Subcutaneous abdominal adipose tissue (tissue), 5 donors: ENCODE measurements around the gene TENT5C.

Source experiments
- H3K27ac ChIP-seq: one replicate; pipeline ENCODE4 v1.7.0; 2013; ENCODE audit warnings: low read depth, mild to moderate bottlenecking, inconsistent platforms, low read length, moderate library complexity
- H3K27me3 ChIP-seq, 5 donors: one replicate each; pipeline ENCODE4 v1.7.0; 2013; ENCODE audit warnings: low read length in 5 of 5, inconsistent platforms in 1 of 5; ENCODE audit not compliant: control insufficient read depth in 5 of 5, insufficient read depth in 4 of 5
- H3K36me3 ChIP-seq, 5 donors: one replicate each; pipeline ENCODE4 v1.7.0; 2013; ENCODE audit warnings: low read length in 5 of 5; ENCODE audit not compliant: control insufficient read depth in 5 of 5, insufficient read depth in 5 of 5
- H3K4me1 ChIP-seq, 5 donors: one replicate each; pipeline ENCODE4 v1.7.0; 2013; ENCODE audit warnings: low read length in 5 of 5, mild to moderate bottlenecking in 3 of 5, moderate library complexity in 1 of 5; ENCODE audit not compliant: control insufficient read depth in 5 of 5, insufficient read depth in 5 of 5
- H3K4me3 ChIP-seq, 5 donors: one replicate each; pipeline ENCODE4 v1.7.0; 2013; ENCODE audit warnings: low read length in 5 of 5, low read depth in 1 of 5
- H3K9ac ChIP-seq, 5 donors: one replicate each; pipeline ENCODE4 v1.7.0; 2013; ENCODE audit warnings: low read length in 5 of 5, mild to moderate bottlenecking in 4 of 5, moderate library complexity in 3 of 5
- H3K9me3 ChIP-seq, 5 donors: one replicate each; pipeline ENCODE4 v1.7.0; 2013; ENCODE audit warnings: low read length in 5 of 5; ENCODE audit not compliant: control insufficient read depth in 5 of 5
- donor health status: healthy.
- donor health status: healthy.
- donor health status: healthy.
- donor health status: healthy.
- donor health status: healthy.

The TENT5C gene

GRCh38 chr1:117632269-117633067, 26.6 kb downstream of the TENT5C start:
- no peaks in the 10 kb centered on the region for H3K9me3 ChIP-seq
- H3K9ac ChIP-seq, result no peak overlapping the region
- no peak overlapping the region for H3K4me3 ChIP-seq
- H3K27ac ChIP-seq, result no peak overlapping the region
- H3K4me1 ChIP-seq, result peaks cover 0 to 7% (median 5%) of the 10 kb centered on the region in 5 donors
- no peaks in the 10 kb centered on the region for H3K36me3 ChIP-seq
- H3K27me3 ChIP-seq, result no peaks in the 10 kb centered on the region

GRCh38 chr1:117633068-117633345, 27.2 kb downstream of the TENT5C start:
- no peak overlapping the region for H3K27ac ChIP-seq
- H3K27me3 ChIP-seq, result no peaks in the 10 kb centered on the region
- no peak overlapping the region for H3K9ac ChIP-seq
- peaks cover 0 to 7% (median 5%) of the 10 kb centered on the region in 5 donors for H3K4me1 ChIP-seq
- H3K4me3 ChIP-seq, result no peak overlapping the region
- no peaks in the 10 kb centered on the region for H3K9me3 ChIP-seq
- H3K36me3 ChIP-seq, result no peaks in the 10 kb centered on the region

GRCh38 chr1:117633423-117633822, 27.6 kb downstream of the TENT5C start:
- Histone ChIP-seq H3K27ac (no peak overlapping the region), H3K4me3 (no peak overlapping the region), H3K4me1 (peaks cover 0 to 7% (median 5%) of the 10 kb centered on the region in 5 donors), H3K9ac (no peak overlapping the region), H3K27me3 (no peaks in the 10 kb centered on the region), H3K36me3 (no peaks in the 10 kb centered on the region), H3K9me3 (no peaks in the 10 kb centered on the region)

- no peak overlapping the region for H3K27ac ChIP-seq
- no peaks in the 10 kb centered on the region for H3K36me3 ChIP-seq
- H3K27me3 ChIP-seq, result no peaks in the 10 kb centered on the region
- no peaks in the 10 kb centered on the region for H3K9me3 ChIP-seq
- H3K4me3 ChIP-seq, result no peak overlapping the region
- H3K4me1 ChIP-seq, result peaks cover 0 to 7% (median 5%) of the 10 kb centered on the region in 5 donors
- H3K9ac ChIP-seq, result no peak overlapping the region
Measured at GRCh38 chr1:117633936-117634335, 28.1 kb downstream of the TENT5C start.

- Histone ChIP-seq H3K4me1 (peaks cover 0 to 7% (median 5%) of the 10 kb centered on the region in 5 donors), H3K27ac (no peak overlapping the region)
Measured at GRCh38 chr1:117634631-117635030, 28.8 kb downstream of the TENT5C start.

GRCh38 chr1:117635805-117636204, 30.0 kb downstream of the TENT5C start:
- no peak overlapping the region for H3K27ac ChIP-seq
- H3K4me1 ChIP-seq, result peaks cover 0 to 7% (median 5%) of the 10 kb centered on the region in 5 donors
- no peaks in the 10 kb centered on the region for H3K9me3 ChIP-seq
- H3K36me3 ChIP-seq, result no peaks in the 10 kb centered on the region
- no peak overlapping the region for H3K9ac ChIP-seq
- H3K4me3 ChIP-seq, result no peak overlapping the region
- H3K27me3 ChIP-seq, result no peaks in the 10 kb centered on the region

More at GRCh38 chr1:117634631-117635030, 28.8 kb downstream of the TENT5C start:
- Histone ChIP-seq H3K27me3 (no peaks in the 10 kb centered on the region), H3K9ac (no peak overlapping the region), H3K9me3 (no peaks in the 10 kb centered on the region), H3K36me3 (no peaks in the 10 kb centered on the region), H3K4me3 (no peak overlapping the region)

GRCh38 chr1:117636637-117637425, 31.0 kb downstream of the TENT5C start:
- peaks cover 0 to 7% (median 5%) of the 10 kb centered on the region in 5 donors for H3K4me1 ChIP-seq
- no peaks in the 10 kb centered on the region for H3K27me3 ChIP-seq
- no peak overlapping the region for H3K27ac ChIP-seq

GRCh38 chr1:117638141-117638540, 32.3 kb downstream of the TENT5C start:
- Histone ChIP-seq H3K4me3 (no peak overlapping the region), H3K27ac (no peak overlapping the region), H3K36me3 (no peaks in the 10 kb centered on the region), H3K9ac (no peak overlapping the region), H3K4me1 (peaks cover 0 to 7% (median 5%) of the 10 kb centered on the region in 5 donors), H3K9me3 (no peaks in the 10 kb centered on the region), H3K27me3 (no peaks in the 10 kb centered on the region)

More at GRCh38 chr1:117636637-117637425, 31.0 kb downstream of the TENT5C start:
- Histone ChIP-seq H3K9me3 (no peaks in the 10 kb centered on the region), H3K4me3 (no peak overlapping the region), H3K36me3 (no peaks in the 10 kb centered on the region), H3K9ac (no peak overlapping the region)

GRCh38 chr1:117638759-117639158, 32.9 kb downstream of the TENT5C start:
- H3K36me3 ChIP-seq, result no peaks in the 10 kb centered on the region
- no peaks in the 10 kb centered on the region for H3K27me3 ChIP-seq
- H3K27ac ChIP-seq, result no peak overlapping the region
- no peak overlapping the region for H3K4me3 ChIP-seq
- H3K9ac ChIP-seq, result no peak overlapping the region
- no peaks in the 10 kb centered on the region for H3K9me3 ChIP-seq
- peaks cover 0 to 2% (median 1%) of the 10 kb centered on the region in 5 donors for H3K4me1 ChIP-seq

GRCh38 chr1:117639741-117640140, 33.9 kb downstream of the TENT5C start:
- no peaks in the 10 kb centered on the region for H3K27me3 ChIP-seq
- no peaks in the 10 kb centered on the region for H3K36me3 ChIP-seq
- H3K4me1 ChIP-seq, result no peaks in the 10 kb centered on the region
- H3K9ac ChIP-seq, result no peak overlapping the region
- no peaks in the 10 kb centered on the region for H3K9me3 ChIP-seq
- no peak overlapping the region for H3K4me3 ChIP-seq
- H3K27ac ChIP-seq, result no peak overlapping the region
